ENCODE results near the gene CALR. TPM values are rescaled to one million over a fixed set of nuclear protein-coding genes. Genes with fewer than 3 reads are reported as not detected.

Gene CALR
- total and polyA plus RNA-seq, 9 of the 15 experiments (the other 6 are each of a cell fraction or from before 2014, with no cell fraction given), result 126 to 811 (median 642) TPM

- BruUV-seq (replicated peaks), result TSS peak; percentile 70
- intact Hi-C loops (cut with micrococcal nuclease), result loop anchor here (1.0 kb wide), 1 partner anchor 28 kb away; the partner anchor contains the start of gene SYCE2
- peak overlapping the region; percentile 95 for H3K4me2 ChIP-seq (ENCODE audit: insufficient read depth, low read length)
- POLR2A ChIA-PET, result interaction anchor here (0.6 to 1.9 kb wide), 13 partner anchors 9 to 205 kb away, joined by 3 to 7 read pairs (median 4); partner anchors contain the start of gene SYCE2
- no peak for FAIRE-seq
- no peaks in the 10 kb centered on the region for H3K27me3 ChIP-seq (ENCODE audit: control insufficient read depth in 2 of 2, insufficient read depth in 2 of 2, low read length in 2 of 2)
- H3K27ac ChIP-seq (ENCODE audit: extremely low read depth, low read depth, low read length), result peak overlapping the region; percentile 68
- peaks cover 34% of the 10 kb centered on the region; the same call in 2 of the 3 replicates for H3K36me3 ChIP-seq (ENCODE audit: control insufficient read depth, insufficient read depth, low read length)
- H3K4me3 ChIP-seq, result peak overlapping the region; percentile 88
- no peaks in the 10 kb centered on the region for H3K9me1 ChIP-seq (ENCODE audit: control insufficient read depth, insufficient read depth, low read length)
- peaks cover 15 to 53% of the 10 kb centered on the region in 2 experiments; a peak in 4 of 5 replicates for H3K4me1 ChIP-seq (replicated peaks in 1 of 2; ENCODE audit: control insufficient read depth in 2 of 2, insufficient read depth in 2 of 2, low read length in 2 of 2)
- H3K9me3 ChIP-seq (replicated peaks; ENCODE audit: control insufficient read depth, insufficient read depth, low read depth, low read length), result no peaks in the 10 kb centered on the region
- DNase-seq (ENCODE audit: extremely low read depth in 1 of 4, low spot score in 3 of 4), result peak in 3 of 4 experiments; percentile 28 to 68 (median 65)
- in situ Hi-C loops (cut with MboI), result no loop called here
- 2% methylated on average over 21 of the region's 26 CpGs for WGBS (ENCODE audit: insufficient coverage, low coverage, missing lambda C conversion rate)
- H3K79me2 ChIP-seq (ENCODE audit: control insufficient read depth, insufficient read depth, low read length), result peaks cover 32% of the 10 kb centered on the region
- H2AFZ ChIP-seq (ENCODE audit: low read depth, low read length), result peak overlapping the region; percentile 69; the same call in 1 of the 2 replicates
- CTCF ChIA-PET (ENCODE audit: low intra/inter-chr PET ratio), result interaction anchor here (0.7 kb wide), 1 partner anchor 186 kb away, joined by 3 read pairs; no protein-coding TSS in a partner anchor
- no peak for ATAC-seq
- H4K20me1 ChIP-seq (replicated peaks; ENCODE audit: control insufficient read depth, insufficient read depth, low read length), result peaks cover 5% of the 10 kb centered on the region; the same call in 1 of the 2 replicates
- peak overlapping the region; percentile 71 to 99 for H3K9ac ChIP-seq (ENCODE audit: insufficient read depth in 1 of 2, low read depth in 2 of 2, low read length in 2 of 2)
- TF ChIP-seq HSF4 (CRISPR knock-in tag; IDR thresholded peaks at IDR 0.05; ENCODE audit: borderline replicate concordance), result no peak
- 0 out of 2 replicates have a peak, but pooled peaks have one; percentile 28 for TF ChIP-seq MED1 (CRISPR knock-in tag; IDR thresholded peaks at IDR 0.05; ENCODE audit: borderline replicate concordance)
- TF ChIP-seq, protein P1, sequence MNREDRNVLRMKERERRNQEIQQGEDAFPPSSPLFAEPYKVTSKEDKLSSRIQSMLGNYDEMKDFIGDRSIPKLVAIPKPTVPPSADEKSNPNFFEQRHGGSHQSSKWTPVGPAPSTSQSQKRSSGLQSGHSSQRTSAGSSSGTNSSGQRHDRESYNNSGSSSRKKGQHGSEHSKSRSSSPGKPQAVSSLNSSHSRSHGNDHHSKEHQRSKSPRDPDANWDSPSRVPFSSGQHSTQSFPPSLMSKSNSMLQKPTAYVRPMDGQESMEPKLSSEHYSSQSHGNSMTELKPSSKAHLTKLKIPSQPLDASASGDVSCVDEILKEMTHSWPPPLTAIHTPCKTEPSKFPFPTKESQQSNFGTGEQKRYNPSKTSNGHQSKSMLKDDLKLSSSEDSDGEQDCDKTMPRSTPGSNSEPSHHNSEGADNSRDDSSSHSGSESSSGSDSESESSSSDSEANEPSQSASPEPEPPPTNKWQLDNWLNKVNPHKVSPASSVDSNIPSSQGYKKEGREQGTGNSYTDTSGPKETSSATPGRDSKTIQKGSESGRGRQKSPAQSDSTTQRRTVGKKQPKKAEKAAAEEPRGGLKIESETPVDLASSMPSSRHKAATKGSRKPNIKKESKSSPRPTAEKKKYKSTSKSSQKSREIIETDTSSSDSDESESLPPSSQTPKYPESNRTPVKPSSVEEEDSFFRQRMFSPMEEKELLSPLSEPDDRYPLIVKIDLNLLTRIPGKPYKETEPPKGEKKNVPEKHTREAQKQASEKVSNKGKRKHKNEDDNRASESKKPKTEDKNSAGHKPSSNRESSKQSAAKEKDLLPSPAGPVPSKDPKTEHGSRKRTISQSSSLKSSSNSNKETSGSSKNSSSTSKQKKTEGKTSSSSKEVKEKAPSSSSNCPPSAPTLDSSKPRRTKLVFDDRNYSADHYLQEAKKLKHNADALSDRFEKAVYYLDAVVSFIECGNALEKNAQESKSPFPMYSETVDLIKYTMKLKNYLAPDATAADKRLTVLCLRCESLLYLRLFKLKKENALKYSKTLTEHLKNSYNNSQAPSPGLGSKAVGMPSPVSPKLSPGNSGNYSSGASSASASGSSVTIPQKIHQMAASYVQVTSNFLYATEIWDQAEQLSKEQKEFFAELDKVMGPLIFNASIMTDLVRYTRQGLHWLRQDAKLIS (CRISPR knock-in tag; IDR thresholded peaks at IDR 0.05), result 0 out of 2 replicates have a peak, but pooled peaks have one; percentile 2
- TF ChIP-seq ZNF511 (CRISPR knock-in tag; IDR thresholded peaks at IDR 0.05), result 0 out of 2 replicates have a peak, but pooled peaks have one; percentile 19
- 0 out of 2 replicates have a peak, but pooled peaks have one; percentile 47 for TF ChIP-seq ZC3H4 (CRISPR knock-in tag; IDR thresholded peaks at IDR 0.05; ENCODE audit: borderline replicate concordance)
- TF ChIP-seq EP300 (IDR thresholded peaks at IDR 0.05; ENCODE audit: low read length), result no peak
- peak; percentile 10; the same call in 1 of the 2 replicates for TF ChIP-seq RBFOX2 (IDR thresholded peaks at IDR 0.05; ENCODE audit: low read depth, low read length)
- no peak for TF ChIP-seq CBX1 (IDR thresholded peaks at IDR 0.05; ENCODE audit: low read depth)
- TF ChIP-seq, protein P2, sequence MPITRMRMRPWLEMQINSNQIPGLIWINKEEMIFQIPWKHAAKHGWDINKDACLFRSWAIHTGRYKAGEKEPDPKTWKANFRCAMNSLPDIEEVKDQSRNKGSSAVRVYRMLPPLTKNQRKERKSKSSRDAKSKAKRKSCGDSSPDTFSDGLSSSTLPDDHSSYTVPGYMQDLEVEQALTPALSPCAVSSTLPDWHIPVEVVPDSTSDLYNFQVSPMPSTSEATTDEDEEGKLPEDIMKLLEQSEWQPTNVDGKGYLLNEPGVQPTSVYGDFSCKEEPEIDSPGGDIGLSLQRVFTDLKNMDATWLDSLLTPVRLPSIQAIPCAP (CRISPR knock-in tag; IDR thresholded peaks at IDR 0.05; ENCODE audit: borderline replicate concordance), result no peak
- 0 out of 2 replicates have a peak, but pooled peaks have one; percentile 23 for TF ChIP-seq STAG1 (CRISPR knock-in tag; IDR thresholded peaks at IDR 0.05; ENCODE audit: borderline replicate concordance)
- no peak for TF ChIP-seq BRCA1 (IDR thresholded peaks at IDR 0.05)
- 0 out of 2 replicates have a peak, but pooled peaks have one; percentile 82 for TF ChIP-seq BRCA1 (CRISPR knock-in tag; IDR thresholded peaks at IDR 0.05)
- no peak for TF ChIP-seq DDX20 (tag; IDR thresholded peaks at IDR 0.05; ENCODE audit: low read depth)
- no peak for TF ChIP-seq YY1 (IDR thresholded peaks at IDR 0.05; ENCODE audit: borderline replicate concordance in 1 of 3, control insufficient read depth in 1 of 3, extremely low read depth in 1 of 3, insufficient read depth in 3 of 3, insufficient read length in 1 of 3, insufficient replicate concordance in 2 of 3, low read depth in 1 of 3, low read length in 2 of 3)
- no peak for TF ChIP-seq ESRRB (CRISPR knock-in tag; IDR thresholded peaks at IDR 0.05; ENCODE audit: borderline replicate concordance)
- no peak for TF ChIP-seq RBM14 (IDR thresholded peaks at IDR 0.05; ENCODE audit: borderline replicate concordance, insufficient read depth, low read depth, low read length)
These were observed 46.8 kb upstream of the CALR start for GRCh38 chr19:12891553-12892021.
